ENCODE measurements around the gene NIPBL. TPM values are rescaled to one million over a fixed set of nuclear protein-coding genes. Genes with fewer than 3 reads are reported as not detected.

Gene NIPBL
- total and polyA plus RNA-seq, 8 donors, result 8.1 to 48.1 (median 26.4) TPM

GRCh38 chr5:37014321-37014720 is 137.8 kb downstream of the NIPBL start:
- peaks cover 0 to 46% (median 7%) of the 10 kb centered on the region in 3 donors for H3K36me3 ChIP-seq
- no peak overlapping the region for H3K27ac ChIP-seq
- H3K9me3 ChIP-seq, result peaks cover 0 to 3% (median 0%) of the 10 kb centered on the region in 4 donors
- no peaks in the 10 kb centered on the region for H3K27me3 ChIP-seq
- no peak for TF ChIP-seq CTCF (IDR thresholded peaks at IDR 0.05)
- no peak for DNase-seq
- no peak for FAIRE-seq
- no peaks in the 10 kb centered on the region for H3K4me1 ChIP-seq
- no peak overlapping the region for H3K4me3 ChIP-seq
- ATAC-seq, result no peak
- intact Hi-C loops (cut with DNase I), result no loop called here

- intact Hi-C loops (cut with DNase I), result no loop called here
- FAIRE-seq (no peak), ATAC-seq (no peak), DNase-seq (no peak)
- no peak overlapping the region for H3K4me3 ChIP-seq
- no peak overlapping the region for H3K27ac ChIP-seq
- WGBS, 2 donors, result 95 to 97% methylated on average over 2 of the region's 2 CpGs
- peaks cover 0 to 49% (median 10%) of the 10 kb centered on the region in 3 donors for H3K36me3 ChIP-seq
- no peaks in the 10 kb centered on the region for H3K27me3 ChIP-seq
- no peaks in the 10 kb centered on the region for H3K4me1 ChIP-seq
- no peak for TF ChIP-seq CTCF (IDR thresholded peaks at IDR 0.05)
- H3K9me3 ChIP-seq, result peaks cover 0 to 3% (median 0%) of the 10 kb centered on the region in 4 donors
These were observed 139.5 kb downstream of the NIPBL start for GRCh38 chr5:37015795-37016666.

- DNase-seq (no peak), FAIRE-seq (no peak), ATAC-seq (no peak)
- Histone ChIP-seq H3K27me3 (no peaks in the 10 kb centered on the region), H3K27ac (no peak overlapping the region), H3K4me1 (no peaks in the 10 kb centered on the region), H3K4me3 (no peak overlapping the region), H3K9me3 (no peaks in the 10 kb centered on the region), H3K36me3 (peaks cover 0 to 45% (median 0%) of the 10 kb centered on the region in 3 donors)
- no peak for TF ChIP-seq CTCF (IDR thresholded peaks at IDR 0.05)
- whole genome bisulfite sequencing, 2 donors, result 79 to 83% methylated on average over 1 of the region's 1 CpG
- intact Hi-C loops (cut with DNase I), result no loop called here
These were observed 152.3 kb downstream of the NIPBL start for GRCh38 chr5:37028910-37029309.

- H3K27ac ChIP-seq, result no peak overlapping the region
- WGBS, 2 donors, result 90 to 98% methylated on average over 1 of the region's 1 CpG
- H3K4me1 ChIP-seq, result no peaks in the 10 kb centered on the region
- FAIRE-seq (no peak), DNase-seq (no peak), ATAC-seq (no peak)
- H3K9me3 ChIP-seq, result no peaks in the 10 kb centered on the region
- peaks cover 0 to 45% (median 0%) of the 10 kb centered on the region in 3 donors for H3K36me3 ChIP-seq
- H3K4me3 ChIP-seq, result no peak overlapping the region
- no peak for TF ChIP-seq CTCF (IDR thresholded peaks at IDR 0.05)
- no peaks in the 10 kb centered on the region for H3K27me3 ChIP-seq
- intact Hi-C loops (cut with DNase I), result no loop called here
These were observed 152.9 kb downstream of the NIPBL start for GRCh38 chr5:37029436-37029835.

GRCh38 chr5:37034955-37035354 is 158.4 kb downstream of the NIPBL start:
- DNase-seq (no peak), ATAC-seq (no peak), FAIRE-seq (no peak)
- WGBS, 2 donors, result 93% methylated on average over 6 of the region's 6 CpGs
- TF ChIP-seq CTCF (IDR thresholded peaks at IDR 0.05), result no peak
- intact Hi-C loops (cut with DNase I), result no loop called here
- no peak overlapping the region for H3K27ac ChIP-seq
- no peaks in the 10 kb centered on the region for H3K9me3 ChIP-seq
- H3K4me1 ChIP-seq, result no peaks in the 10 kb centered on the region
- no peak overlapping the region for H3K4me3 ChIP-seq
- H3K27me3 ChIP-seq, result no peaks in the 10 kb centered on the region
- peaks cover 0 to 28% (median 8%) of the 10 kb centered on the region in 3 donors for H3K36me3 ChIP-seq

Measured in pancreas (tissue), 10 donors.